IMR-90 (cell line): ENCODE results near the gene SGO2. TPM values are rescaled to one million over a fixed set of nuclear protein-coding genes. Genes with fewer than 3 reads are reported as not detected.

ENCODE experiments used
- ATAC-seq: fragments of 200-7000 bp; cut with Tn5 transposase; 2 replicates; pipeline ENCODE4 v1.9.1; 2020; ENCODE audit warnings: low read depth, mild to moderate bottlenecking, moderate library complexity
- BruUV-seq: library from RNA; stranded (reverse); fragments of 400-500 nt; replicated peaks from 2 replicates; lab custom pipeline; 2021; lab: Mats Ljungman, UMichigan
- CTCF ChIA-PET: fragments of 300-600 bp; formaldehyde crosslinking; extraction: SDS; loops from one replicate; lab custom pipeline; 2021; ENCODE audit warnings: antibody characterized with exemption; lab: Yijun Ruan, JAX
- POLR2A ChIA-PET: fragments of 300-600 bp; sonication (Branson Sonifier 250); formaldehyde crosslinking; loops from one replicate; lab custom pipeline; 2022; ENCODE audit warnings: antibody characterized with exemption; ENCODE audit not compliant: unreplicated experiment; lab: Charles Lee
- DNase-seq: peaks from one replicate; pipeline ENCODE4 v3.0.0; 2013
- H2AFZ ChIP-seq: replicated peaks from 2 replicates; pipeline ENCODE3; 2013; ENCODE audit warnings: low read length, mild to moderate bottlenecking; ENCODE audit not compliant: poor library complexity
- H2AK5ac ChIP-seq: 2 replicates; pipeline ENCODE4 v1.6.1; 2013; ENCODE audit warnings: low read depth, low read length, inconsistent platforms
- H2AK9ac ChIP-seq: replicated peaks from 2 replicates; pipeline ENCODE3; 2013; ENCODE audit warnings: mild to moderate bottlenecking, low read depth, low read length, moderate library complexity; ENCODE audit not compliant: poor library complexity
- H2BK120ac ChIP-seq: 2 replicates; pipeline ENCODE4 v1.6.1; 2013; ENCODE audit warnings: low read depth, low read length, inconsistent platforms
- H2BK15ac ChIP-seq: 3 replicates; pipeline ENCODE4 v1.6.1; 2013; ENCODE audit warnings: low read depth, low read length, inconsistent platforms
- H2BK20ac ChIP-seq: 2 replicates; pipeline ENCODE4 v1.6.1; 2013; ENCODE audit warnings: low read depth, mild to moderate bottlenecking, inconsistent platforms, low read length, moderate library complexity
- H2BK5ac ChIP-seq: 2 replicates; pipeline ENCODE4 v1.6.1; 2013; ENCODE audit warnings: mild to moderate bottlenecking, low read depth, low read length, inconsistent platforms; ENCODE audit not compliant: poor library complexity, severe bottlenecking
- H3K14ac ChIP-seq: replicated peaks from 2 replicates; pipeline ENCODE4 v1.6.1; 2013; ENCODE audit warnings: low read depth, low read length, inconsistent platforms
- H3K18ac ChIP-seq: 2 replicates; pipeline ENCODE4 v1.6.1; 2013; ENCODE audit warnings: low read depth, low read length, control low read depth
- H3K23ac ChIP-seq: 2 replicates; pipeline ENCODE4 v1.6.1; 2013; ENCODE audit warnings: low read depth, low read length, inconsistent platforms
- H3K27ac ChIP-seq: 2 replicates; pipeline ENCODE4 v1.5.1; 2013; ENCODE audit warnings: mild to moderate bottlenecking, control low read depth, low read length; ENCODE audit not compliant: insufficient read depth
- H3K27me3 ChIP-seq: 2 replicates; pipeline ENCODE4 v1.6.1; 2013; ENCODE audit warnings: low read length; ENCODE audit not compliant: control insufficient read depth, insufficient read depth
- H3K36me3 ChIP-seq: 2 replicates; pipeline ENCODE4 v1.6.1; 2013; ENCODE audit warnings: low read length, mixed read lengths; ENCODE audit not compliant: control insufficient read depth, insufficient read depth
- H3K4ac ChIP-seq: 2 replicates; pipeline ENCODE4 v1.6.1; 2013; ENCODE audit warnings: low read depth, low read length, inconsistent platforms
- H3K4me1 ChIP-seq: 2 replicates; pipeline ENCODE4 v1.6.1; 2013; ENCODE audit warnings: low read length, mixed read lengths; ENCODE audit not compliant: control insufficient read depth, insufficient read depth
- H3K4me2 ChIP-seq: 2 replicates; pipeline ENCODE4 v1.6.1; 2013; ENCODE audit warnings: low read depth, mild to moderate bottlenecking, control low read depth, low read length, moderate library complexity
- H3K4me3 ChIP-seq: 2 replicates; pipeline ENCODE4 v1.5.1; 2013; ENCODE audit warnings: low read depth, mild to moderate bottlenecking, control low read depth, low read length, moderate library complexity; ENCODE audit not compliant: insufficient read depth
- H3K56ac ChIP-seq: 2 replicates; pipeline ENCODE4 v1.6.1; 2013; ENCODE audit warnings: low read length, inconsistent platforms; ENCODE audit not compliant: insufficient read depth; ENCODE audit errors: extremely low read depth
- H3K79me1 ChIP-seq, 2 experiments: 2 replicates each; pipeline ENCODE4 v1.6.1; 2013; ENCODE audit warnings: low read length in 2 of 2, inconsistent platforms in 1 of 2, low read depth in 1 of 2
- H3K9ac ChIP-seq: 2 replicates; pipeline ENCODE4 v1.6.1; 2013; ENCODE audit warnings: low read depth, low read length, control low read depth
- H3K9me1 ChIP-seq: 2 replicates; pipeline ENCODE4 v1.6.1; 2013; ENCODE audit warnings: low read length, inconsistent platforms; ENCODE audit not compliant: insufficient read depth
- H3K9me3 ChIP-seq: 2 replicates; pipeline ENCODE4 v1.6.1; 2013; ENCODE audit warnings: low read length; ENCODE audit not compliant: control insufficient read depth, insufficient read depth
- H4K20me1 ChIP-seq: 2 replicates; pipeline ENCODE4 v1.6.1; 2013; ENCODE audit warnings: low read length, inconsistent platforms; ENCODE audit not compliant: insufficient read depth
- H4K5ac ChIP-seq: 2 replicates; pipeline ENCODE4 v1.6.1; 2013; ENCODE audit warnings: mild to moderate bottlenecking, low read depth, low read length, control low read depth
- H4K8ac ChIP-seq, 2 experiments: 2 replicates each; pipeline ENCODE4 v1.6.1; 2013; ENCODE audit warnings: low read depth in 2 of 2, low read length in 2 of 2, control low read depth in 1 of 2, inconsistent platforms in 1 of 2
- H4K91ac ChIP-seq: 2 replicates; pipeline ENCODE4 v1.6.1; 2013; ENCODE audit warnings: low read depth, low read length, inconsistent platforms; ENCODE audit not compliant: insufficient read depth
- BHLHE40 ChIP-seq: fragments of 150-350 bp; IDR thresholded peaks from 2 replicates; pipeline ENCODE4 v1.6.1; 2016; ENCODE audit warnings: mild to moderate bottlenecking, low read depth, low read length
- CEBPB ChIP-seq: IDR thresholded peaks from 2 replicates; pipeline ENCODE4 v1.6.1; 2012; ENCODE audit warnings: low read depth, low read length, improper control_type of control experiment
- CHD1 ChIP-seq: IDR thresholded peaks from 2 replicates; pipeline ENCODE4 v1.6.1; 2012; ENCODE audit warnings: low read depth, low read length, improper control_type of control experiment
- FOS ChIP-seq: fragments of 150-350 bp; IDR thresholded peaks from 2 replicates; pipeline ENCODE4 v1.6.1; 2016; ENCODE audit warnings: low read depth, low read length
- MAFK ChIP-seq: IDR thresholded peaks from 2 replicates; pipeline ENCODE4 v1.6.1; 2012; ENCODE audit warnings: low read depth, low read length, improper control_type of control experiment
- MAZ ChIP-seq: IDR thresholded peaks from 2 replicates; pipeline ENCODE4 v1.6.1; 2012; ENCODE audit warnings: low read depth, mild to moderate bottlenecking, low read length, improper control_type of control experiment, moderate library complexity, borderline replicate concordance
- MXI1 ChIP-seq: IDR thresholded peaks from 2 replicates; pipeline ENCODE4 v1.6.1; 2012; ENCODE audit warnings: low read depth, mild to moderate bottlenecking, low read length, moderate library complexity, borderline replicate concordance
- NFE2L2 ChIP-seq: fragments of 150-350 bp; IDR thresholded peaks from 2 replicates; pipeline ENCODE4 v1.6.1; 2016; ENCODE audit warnings: low read depth, mild to moderate bottlenecking, low read length
- POLR2A ChIP-seq: IDR thresholded peaks from 2 replicates; pipeline ENCODE4 v1.6.1; 2012; ENCODE audit warnings: mild to moderate bottlenecking, low read depth, low read length
- RAD21 ChIP-seq: IDR thresholded peaks from 2 replicates; pipeline ENCODE4 v1.6.1; 2012; ENCODE audit warnings: low read length, improper control_type of control experiment
- RCOR1 ChIP-seq: IDR thresholded peaks from 2 replicates; pipeline ENCODE4 v1.6.1; 2012; ENCODE audit warnings: mild to moderate bottlenecking, low read length, improper control_type of control experiment; ENCODE audit not compliant: insufficient replicate concordance
- RFX5 ChIP-seq: IDR thresholded peaks from 2 replicates; pipeline ENCODE4 v1.8.0; 2012; ENCODE audit warnings: low read depth, mild to moderate bottlenecking, low read length, moderate library complexity
- SMC3 ChIP-seq: fragments of 150-350 bp; IDR thresholded peaks from 2 replicates; pipeline ENCODE4 v1.6.1; 2016; ENCODE audit warnings: low read depth, mild to moderate bottlenecking, antibody characterized with exemption, low read length, moderate library complexity
- dilution Hi-C: fragments of 300-500 bp; cut with HindIII; formaldehyde crosslinking; loops from one replicate; pipeline ENCODE4 v1.14.3; 2018; ENCODE audit warnings: low sequenced_read_pairs; ENCODE audit not compliant: unreplicated experiment
- in situ Hi-C: fragments of 300-500 bp; cut with MboI; formaldehyde crosslinking; loops from 3 replicates; pipeline ENCODE4 v1.14.3; 2019; ENCODE audit warnings: low sequenced_read_pairs, inconsistent platforms, mixed read lengths
- intact Hi-C: fragments of 100-400 bp; cut with micrococcal nuclease; formaldehyde crosslinking; loops from 2 replicates; pipeline ENCODE4 v1.10.0; 2022
- polyA plus RNA-seq, 3 experiments: library from polyadenylated mRNA; depleted of rRNA; stranded (reverse); fragments of >200 nt; gene quantifications; 2 replicates each; pipeline ENCODE4 v1.2.3, GENCODE V29; 2012; ENCODE audit warnings: low replicate concordance in 1 of 3
- total RNA-seq: library from RNA; depleted of rRNA; stranded (reverse); fragments of >200 nt; gene quantifications from 2 replicates; pipeline ENCODE4 v1.2.3, GENCODE V29; 2012
- TF ChIP-seq, protein P1 (sequence below): conservative IDR thresholded peaks from 2 replicates; pipeline ENCODE4 v1.5.1; 2012; ENCODE audit warnings: mild to moderate bottlenecking, low read depth, low read length, improper control_type of control experiment
- TF ChIP-seq, protein P2 (sequence below): fragments of 150-350 bp; IDR thresholded peaks from 2 replicates; pipeline ENCODE4 v1.6.1; 2017; ENCODE audit warnings: mild to moderate bottlenecking, antibody characterized with exemption, low read length, low read depth
- TF ChIP-seq, protein P3 (sequence below): fragments of 150-350 bp; IDR thresholded peaks from 2 replicates; pipeline ENCODE4 v1.6.1; 2016; ENCODE audit warnings: low read depth, mild to moderate bottlenecking, low read length, moderate library complexity, borderline replicate concordance

SGO2 gene
- total and polyA plus RNA-seq, 2 of the 4 experiments (the other 2 are of a cell fraction): 5.4 to 6.3 TPM

DNA sequence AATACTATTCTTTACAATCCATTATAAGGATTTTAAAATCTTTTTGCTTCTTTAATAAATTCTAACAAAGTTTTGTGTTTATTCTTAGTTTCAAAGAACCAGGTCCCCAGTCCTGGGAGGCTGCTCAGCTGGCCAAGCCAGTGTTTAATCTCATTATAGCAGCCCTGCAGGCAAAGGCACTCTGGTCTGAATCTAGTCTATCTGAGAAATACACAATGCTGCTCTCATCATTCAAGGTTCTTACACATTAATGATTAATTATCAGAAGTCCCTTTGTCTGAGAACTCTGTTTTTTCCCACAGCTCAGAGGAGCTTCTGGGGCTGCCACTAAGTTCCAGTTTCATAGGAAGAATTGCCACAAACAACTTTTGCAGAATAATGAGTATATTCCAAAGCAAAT, 43.8 kb upstream of the SGO2 start:
- Histone ChIP-seq H3K4ac (no peak overlapping the region), H2BK120ac (no peak overlapping the region), H2AK5ac (no peak overlapping the region), H2BK20ac (no peak overlapping the region), H3K23ac (no peak overlapping the region), H3K27ac (no peak overlapping the region), H3K9me3 (no peaks in the 10 kb centered on the region), H3K56ac (no peak overlapping the region), H3K4me1 (peaks cover 19% of the 10 kb centered on the region), H3K18ac (no peak overlapping the region), H2AFZ (no peak overlapping the region), H4K20me1 (no peaks in the 10 kb centered on the region), H3K4me3 (no peak overlapping the region), H3K14ac (no peak overlapping the region), H3K9ac (no peak overlapping the region), H3K79me1 (peaks cover 0 to 16% of the 10 kb centered on the region in 2 experiments; a peak in 2 of 4 replicates), H3K9me1 (peaks cover 9% of the 10 kb centered on the region), H3K27me3 (no peaks in the 10 kb centered on the region), H2BK15ac (no peak overlapping the region), H2BK5ac (no peak overlapping the region), H4K91ac (no peak overlapping the region), H3K4me2 (no peak overlapping the region), H2AK9ac (no peak overlapping the region), H4K5ac (no peak overlapping the region), H3K36me3 (peaks cover 23% of the 10 kb centered on the region), H4K8ac (no peak overlapping the region)
- ChIA-PET POLR2A (no interaction called here), CTCF (interaction anchor here (1.3 to 1.6 kb wide), 2 partner anchors 221 to 509 kb away, joined by 4 to 5 read pairs; no protein-coding TSS in a partner anchor)
- no TSS peak for BruUV-seq
- no peak for TF ChIP-seq SMC3
- TF ChIP-seq, protein P1, sequence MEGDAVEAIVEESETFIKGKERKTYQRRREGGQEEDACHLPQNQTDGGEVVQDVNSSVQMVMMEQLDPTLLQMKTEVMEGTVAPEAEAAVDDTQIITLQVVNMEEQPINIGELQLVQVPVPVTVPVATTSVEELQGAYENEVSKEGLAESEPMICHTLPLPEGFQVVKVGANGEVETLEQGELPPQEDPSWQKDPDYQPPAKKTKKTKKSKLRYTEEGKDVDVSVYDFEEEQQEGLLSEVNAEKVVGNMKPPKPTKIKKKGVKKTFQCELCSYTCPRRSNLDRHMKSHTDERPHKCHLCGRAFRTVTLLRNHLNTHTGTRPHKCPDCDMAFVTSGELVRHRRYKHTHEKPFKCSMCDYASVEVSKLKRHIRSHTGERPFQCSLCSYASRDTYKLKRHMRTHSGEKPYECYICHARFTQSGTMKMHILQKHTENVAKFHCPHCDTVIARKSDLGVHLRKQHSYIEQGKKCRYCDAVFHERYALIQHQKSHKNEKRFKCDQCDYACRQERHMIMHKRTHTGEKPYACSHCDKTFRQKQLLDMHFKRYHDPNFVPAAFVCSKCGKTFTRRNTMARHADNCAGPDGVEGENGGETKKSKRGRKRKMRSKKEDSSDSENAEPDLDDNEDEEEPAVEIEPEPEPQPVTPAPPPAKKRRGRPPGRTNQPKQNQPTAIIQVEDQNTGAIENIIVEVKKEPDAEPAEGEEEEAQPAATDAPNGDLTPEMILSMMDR: no peak
- TF ChIP-seq, protein P2, sequence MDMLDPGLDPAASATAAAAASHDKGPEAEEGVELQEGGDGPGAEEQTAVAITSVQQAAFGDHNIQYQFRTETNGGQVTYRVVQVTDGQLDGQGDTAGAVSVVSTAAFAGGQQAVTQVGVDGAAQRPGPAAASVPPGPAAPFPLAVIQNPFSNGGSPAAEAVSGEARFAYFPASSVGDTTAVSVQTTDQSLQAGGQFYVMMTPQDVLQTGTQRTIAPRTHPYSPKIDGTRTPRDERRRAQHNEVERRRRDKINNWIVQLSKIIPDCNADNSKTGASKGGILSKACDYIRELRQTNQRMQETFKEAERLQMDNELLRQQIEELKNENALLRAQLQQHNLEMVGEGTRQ: no peak
- TF ChIP-seq RFX5: no peak
- no peak for TF ChIP-seq POLR2A
- no peak for TF ChIP-seq NFE2L2
- TF ChIP-seq MAFK: no peak
- no peak for TF ChIP-seq BHLHE40
- no peak for TF ChIP-seq CHD1
- TF ChIP-seq RAD21: no peak
- no peak for TF ChIP-seq CEBPB
- no peak for TF ChIP-seq RCOR1
- TF ChIP-seq MXI1: no peak
- TF ChIP-seq FOS: no peak
- no peak for TF ChIP-seq MAZ
- TF ChIP-seq, protein P3, sequence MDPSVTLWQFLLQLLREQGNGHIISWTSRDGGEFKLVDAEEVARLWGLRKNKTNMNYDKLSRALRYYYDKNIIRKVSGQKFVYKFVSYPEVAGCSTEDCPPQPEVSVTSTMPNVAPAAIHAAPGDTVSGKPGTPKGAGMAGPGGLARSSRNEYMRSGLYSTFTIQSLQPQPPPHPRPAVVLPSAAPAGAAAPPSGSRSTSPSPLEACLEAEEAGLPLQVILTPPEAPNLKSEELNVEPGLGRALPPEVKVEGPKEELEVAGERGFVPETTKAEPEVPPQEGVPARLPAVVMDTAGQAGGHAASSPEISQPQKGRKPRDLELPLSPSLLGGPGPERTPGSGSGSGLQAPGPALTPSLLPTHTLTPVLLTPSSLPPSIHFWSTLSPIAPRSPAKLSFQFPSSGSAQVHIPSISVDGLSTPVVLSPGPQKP: no peak
- ATAC-seq: no peak
- no peak for DNase-seq
- dilution Hi-C loops: no loop called here
- intact Hi-C loops: loop anchor here (5.0 kb wide), 2 partner anchors 220 to 235 kb away; no protein-coding TSS in a partner anchor
- in situ Hi-C loops: no loop called here
